Medulla oblongata (tissue), 1 donor: Measurements from ENCODE around the gene CCKAR.

Experiments
- DNase-seq: peaks from one replicate; pipeline ENCODE4 v3.0.0-alpha.2; 2015; ENCODE audit errors: extremely low spot score

The CCKAR gene

DNA sequence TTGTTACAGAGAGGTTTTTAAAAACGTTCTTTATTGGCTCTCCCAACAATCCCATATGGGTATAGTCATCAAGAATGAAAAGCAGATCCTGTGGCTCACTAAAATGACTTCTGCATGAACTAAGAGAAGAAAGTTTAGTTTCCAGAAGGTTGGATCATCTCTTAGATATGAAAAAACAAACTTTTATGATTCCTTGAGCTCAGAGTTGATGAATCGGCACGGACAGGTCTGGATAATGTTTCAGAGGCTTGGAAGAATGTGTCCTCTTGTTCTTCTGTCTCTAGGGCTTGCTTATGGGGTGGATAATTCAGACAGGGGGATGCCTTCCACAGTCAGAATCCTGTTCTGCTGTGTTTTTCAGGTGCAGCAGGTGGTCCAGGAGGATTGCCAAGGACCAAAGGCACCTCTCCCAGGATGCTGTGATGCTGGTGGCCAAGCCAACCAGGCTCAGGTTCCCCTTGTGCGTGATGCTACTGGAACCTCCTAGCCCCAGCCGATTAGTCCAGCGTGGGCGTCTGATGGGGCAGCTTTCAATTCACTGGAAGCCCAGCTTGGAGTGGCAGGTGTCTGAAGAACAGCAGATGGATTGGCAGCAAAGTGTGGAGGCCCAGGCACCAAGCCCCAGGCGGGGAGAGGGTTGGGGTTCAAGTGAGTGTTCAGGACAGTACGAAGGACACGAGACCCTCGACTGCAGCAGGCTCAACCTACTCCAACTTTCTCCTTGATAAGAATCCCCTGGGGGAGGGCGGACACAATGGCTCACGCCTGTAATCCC, 30.3 kb downstream of the CCKAR start:
- DNase-seq: no peak

DNA sequence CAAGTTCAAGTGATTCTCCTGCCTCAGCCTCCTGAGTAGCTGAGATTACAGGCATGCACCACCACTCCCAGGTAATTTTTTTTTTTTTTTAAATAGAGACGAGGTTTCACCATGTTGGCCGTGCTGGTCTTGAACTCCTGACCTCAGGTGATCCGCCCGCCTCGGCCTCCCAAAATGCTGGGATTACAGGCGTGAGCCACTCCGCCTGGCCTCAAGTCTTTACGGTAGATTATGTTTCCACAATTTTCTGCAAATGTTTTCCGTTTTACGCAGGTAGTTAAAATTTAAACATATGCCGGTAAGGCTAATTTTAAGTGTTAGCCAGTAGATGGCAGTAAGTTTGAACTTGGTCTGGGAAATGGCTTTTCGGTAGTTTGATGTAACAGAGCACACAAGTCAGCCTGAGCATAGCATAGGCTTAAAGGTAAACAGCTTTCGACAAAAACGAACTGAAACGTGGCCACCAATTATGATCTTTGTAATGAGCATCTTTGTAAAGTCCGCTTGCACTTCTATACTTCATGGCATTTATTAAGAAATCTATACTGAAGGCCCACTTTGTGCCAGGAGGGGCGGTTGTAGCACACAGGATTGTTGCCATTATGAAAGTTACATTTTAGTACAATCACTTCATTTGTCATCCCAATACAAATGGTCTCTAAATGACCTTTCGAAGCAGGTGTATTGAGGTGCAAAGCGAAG, 31.1 kb downstream of the CCKAR start:
- peak; percentile 43 for DNase-seq

DNA sequence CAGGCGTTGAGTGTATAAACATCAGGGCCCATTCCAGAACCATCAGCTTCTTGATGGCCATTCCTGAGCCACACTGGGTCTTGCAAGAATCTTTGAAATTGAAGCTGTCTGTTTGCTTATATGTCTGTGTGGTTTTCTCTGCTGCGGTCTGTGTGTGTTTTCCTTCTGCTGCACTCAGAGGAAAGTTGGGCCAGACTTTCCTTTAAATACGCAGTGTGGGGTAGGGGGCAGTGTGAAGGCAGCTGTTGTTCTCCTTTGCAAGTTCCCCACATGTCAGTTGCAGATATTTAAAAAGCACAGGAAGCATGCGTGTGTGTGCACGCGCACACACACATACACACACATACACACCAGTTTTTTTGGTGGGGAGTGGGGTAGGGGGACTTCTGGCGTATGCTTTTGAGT, 32.1 kb downstream of the CCKAR start:
- DNase-seq: no peak

DNA sequence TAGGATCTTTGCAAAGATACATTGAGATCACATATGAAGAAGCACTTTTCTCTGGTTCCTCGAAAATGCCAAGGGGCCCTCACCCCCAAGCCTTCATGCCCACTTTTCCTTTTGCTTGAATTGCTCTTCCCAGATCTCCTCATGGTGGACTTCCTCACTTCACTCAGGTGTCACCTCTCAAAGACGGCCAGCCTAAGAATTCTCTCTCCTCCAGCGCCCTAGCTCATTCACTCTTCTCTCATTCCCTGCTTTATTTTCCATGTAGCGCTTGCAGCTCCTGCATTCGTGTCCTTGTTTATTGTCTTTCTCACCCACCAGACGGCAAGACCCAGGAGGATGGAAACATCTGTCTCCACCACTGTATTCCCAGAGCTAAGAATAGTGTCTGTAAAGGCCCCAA, 32.9 kb downstream of the CCKAR start:
- DNase-seq: no peak

DNA sequence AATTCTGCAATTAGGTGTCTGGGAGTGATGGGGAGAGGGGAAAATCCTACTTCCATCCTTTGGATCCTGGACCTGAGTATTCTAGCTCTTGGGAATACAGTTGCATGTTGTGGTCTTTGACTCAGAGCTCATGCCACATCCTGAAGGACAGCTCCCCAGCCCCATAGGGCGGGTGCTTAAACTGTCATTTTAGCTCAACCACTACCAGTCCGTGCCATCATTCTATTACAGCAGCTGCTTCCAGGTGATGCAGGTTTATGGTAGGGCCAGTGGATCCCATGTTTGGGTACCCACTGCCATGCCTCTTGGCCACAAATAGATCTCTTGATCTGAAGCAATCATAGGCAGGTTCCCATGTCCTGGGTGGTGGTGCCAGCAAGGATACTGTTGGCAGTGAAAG, 34.7 kb downstream of the CCKAR start:
- no peak for DNase-seq

DNA sequence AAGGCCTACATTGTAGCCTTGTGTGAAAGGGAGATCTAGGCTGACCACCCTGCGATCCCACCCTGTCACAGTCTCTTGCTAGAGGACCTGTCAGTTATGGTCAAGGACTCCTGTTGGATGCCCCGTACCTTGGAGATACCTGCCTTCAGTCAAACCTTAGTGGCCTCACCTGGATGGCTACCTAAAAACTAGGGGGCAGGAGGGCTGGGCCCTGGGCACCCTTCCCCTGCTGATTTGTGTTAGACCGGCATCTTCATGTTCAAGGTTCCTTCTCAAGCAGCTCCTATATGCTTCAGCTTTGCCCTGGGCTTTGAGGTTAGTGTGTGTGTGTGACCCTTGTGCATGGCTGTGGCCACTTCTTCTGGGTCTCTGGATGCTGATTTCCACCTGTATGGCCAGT, 35.3 kb downstream of the CCKAR start:
- no peak for DNase-seq

DNA sequence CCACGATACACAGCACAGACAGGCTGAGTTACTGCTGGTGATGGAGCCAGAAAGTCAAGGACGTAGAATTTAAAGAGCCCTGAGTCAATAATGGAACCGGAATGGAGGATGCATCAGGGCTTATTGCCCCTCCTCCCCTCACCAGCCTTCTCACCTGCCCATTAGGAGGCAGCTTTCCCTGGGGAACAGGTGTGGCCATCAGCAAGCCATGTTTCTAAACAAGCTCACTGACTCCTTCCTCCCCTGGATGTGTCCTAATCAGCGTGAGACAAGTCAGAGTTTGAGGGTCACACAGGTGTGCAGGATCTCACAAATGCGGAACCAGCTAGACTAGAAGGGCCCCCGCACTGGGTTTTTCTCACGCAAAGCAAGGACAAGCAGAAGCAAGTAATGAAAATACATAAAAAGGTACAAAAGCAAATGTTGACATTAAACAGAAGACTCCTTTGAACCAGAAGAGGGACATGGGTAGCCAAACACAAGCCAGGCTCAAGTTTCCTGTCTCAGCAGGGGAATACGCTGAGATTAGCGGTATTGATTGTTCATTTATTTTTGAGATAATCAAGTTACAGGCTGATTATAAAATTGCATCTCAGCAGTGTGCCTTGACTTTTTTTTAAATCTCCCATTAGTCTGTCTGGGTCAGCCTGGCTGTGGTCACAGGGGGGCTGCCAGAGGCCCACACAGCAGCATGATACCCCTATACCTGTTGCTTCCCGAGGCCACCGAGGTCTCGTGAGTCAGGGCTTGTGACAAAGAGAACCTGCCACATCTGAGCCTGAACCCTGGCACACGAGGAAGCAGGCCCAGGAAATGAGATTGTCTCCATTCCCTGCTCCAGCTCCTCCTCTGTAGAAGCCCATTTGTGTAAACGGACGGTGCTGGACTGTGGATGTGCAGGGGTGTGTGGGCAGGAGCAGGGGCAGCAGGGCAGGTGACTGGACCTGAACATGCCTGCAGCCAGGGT, 37.4 kb downstream of the CCKAR start:
- no peak for DNase-seq

DNA sequence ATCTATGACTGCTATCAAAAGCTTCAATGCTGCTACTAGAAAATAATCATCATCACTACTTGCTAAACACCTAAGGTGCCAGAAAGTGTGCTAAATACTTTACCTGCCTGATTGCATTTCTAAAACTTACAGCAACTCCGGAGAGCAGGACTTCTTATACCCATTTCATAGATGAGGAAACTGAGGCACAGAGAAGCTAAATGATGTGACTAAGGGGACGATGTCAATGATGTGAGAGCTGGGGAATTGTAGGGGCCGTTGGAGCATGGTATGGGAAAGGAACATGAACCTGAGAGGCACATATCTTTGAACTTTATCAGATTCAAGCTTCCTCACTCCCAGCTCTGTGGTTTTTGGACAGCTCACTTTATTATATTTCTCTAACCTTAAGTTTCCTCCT, 38.7 kb downstream of the CCKAR start:
- DNase-seq: no peak

DNA sequence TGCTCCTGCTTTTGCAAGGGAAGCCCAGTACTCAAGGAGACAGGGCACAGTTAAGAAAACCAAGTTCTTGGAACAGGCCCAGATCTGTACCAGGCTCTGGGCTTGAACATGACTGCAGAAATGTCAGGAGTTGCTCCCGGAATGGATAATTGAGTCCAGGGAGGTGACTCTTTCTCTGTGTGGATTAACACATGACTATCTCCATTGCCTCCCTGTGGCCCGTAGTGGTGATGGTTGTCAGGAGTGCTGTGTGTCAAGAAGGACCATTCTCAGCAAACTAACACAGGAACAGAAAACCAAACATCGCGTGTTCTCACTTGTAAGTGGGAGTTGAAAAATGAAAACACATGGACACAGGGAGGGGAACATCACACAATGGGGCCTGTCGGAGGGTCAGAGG, 39.9 kb downstream of the CCKAR start:
- DNase-seq: no peak

DNA sequence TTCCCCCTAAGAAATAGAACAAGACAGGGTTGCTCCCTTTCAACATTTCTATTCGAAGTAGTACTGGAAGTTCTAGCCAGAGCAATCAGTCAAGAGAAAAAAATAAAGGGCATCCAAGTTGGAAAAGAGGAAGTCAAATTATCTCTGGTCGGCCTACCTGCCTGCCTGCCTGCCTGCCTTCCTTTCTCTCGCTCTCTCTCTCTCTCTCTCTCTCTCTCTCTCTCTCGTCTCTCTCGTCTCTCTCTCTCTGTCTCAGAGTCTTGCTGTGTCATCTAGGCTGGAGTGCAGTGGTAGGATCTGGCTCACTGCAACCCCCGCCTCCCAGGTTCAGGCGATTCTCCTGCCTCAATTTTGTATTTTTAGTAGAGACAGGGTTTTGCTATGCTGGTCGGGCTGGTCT, 42.9 kb downstream of the CCKAR start:
- no peak for DNase-seq

DNA sequence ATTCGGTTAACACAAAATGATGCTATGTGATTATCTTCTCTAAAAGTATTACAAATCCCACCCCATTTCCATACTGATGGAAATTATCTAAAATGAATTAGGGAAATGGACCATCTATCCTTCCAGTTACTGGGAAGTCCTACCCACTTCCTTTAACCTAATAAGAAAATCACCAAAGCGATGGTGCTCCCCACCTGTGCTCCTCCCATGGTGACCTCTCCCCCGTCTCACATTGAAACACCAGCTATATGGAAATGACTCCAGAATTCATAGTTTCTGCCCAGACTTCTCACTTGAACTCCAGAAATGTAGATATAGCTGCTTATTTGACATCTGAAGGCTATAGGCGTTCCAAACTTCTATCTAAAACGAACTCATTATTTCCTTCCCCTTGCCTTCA, 48.5 kb downstream of the CCKAR start:
- DNase-seq: no peak

DNA sequence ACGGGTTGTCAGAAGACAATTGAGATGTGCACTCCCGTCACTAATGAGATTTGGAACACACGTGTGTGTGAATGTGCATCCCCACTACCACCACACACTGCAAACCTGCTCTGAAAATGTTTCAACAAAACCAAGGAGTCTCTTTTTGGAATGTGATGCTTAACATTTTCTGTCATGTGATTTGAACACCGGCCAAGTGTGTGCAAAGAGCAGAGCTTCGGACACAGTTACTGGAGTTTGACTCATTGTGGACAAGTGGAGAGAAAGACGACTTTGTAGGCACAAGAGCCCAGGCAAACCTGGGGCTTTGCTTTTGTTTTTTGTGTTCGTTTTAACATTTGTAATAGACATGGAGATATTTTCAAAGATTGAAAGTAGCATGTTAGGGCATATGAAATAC, 49.2 kb downstream of the CCKAR start:
- no peak for DNase-seq

DNA sequence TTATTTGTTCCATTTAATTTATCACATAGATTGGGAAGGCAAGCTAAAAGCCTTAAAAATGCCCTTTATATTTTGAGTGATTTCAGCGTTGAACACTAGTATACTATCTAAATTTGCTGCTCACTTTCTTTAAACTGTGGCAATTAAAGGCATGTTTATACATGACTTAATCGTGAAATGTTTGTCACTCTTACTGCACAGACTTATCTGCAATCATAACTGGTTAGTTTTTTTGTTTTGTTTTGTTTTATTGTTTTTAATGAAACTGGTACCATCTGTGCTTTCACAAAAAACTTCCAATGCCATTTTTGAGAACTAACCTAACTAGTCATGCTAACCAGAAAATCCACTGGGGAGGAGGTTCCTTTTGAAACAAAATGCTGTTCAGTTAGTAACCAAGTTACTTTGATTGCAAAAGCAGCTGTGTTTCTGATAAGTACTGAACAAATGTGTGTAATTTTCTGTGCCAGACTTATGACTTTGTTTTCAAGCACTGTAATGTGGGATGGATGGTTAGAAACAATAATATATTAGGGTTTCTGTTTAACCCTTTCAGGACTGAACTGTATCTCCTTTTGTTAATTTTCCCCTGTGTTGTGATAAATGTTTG, 56.1 kb downstream of the CCKAR start:
- DNase-seq: no peak

DNA sequence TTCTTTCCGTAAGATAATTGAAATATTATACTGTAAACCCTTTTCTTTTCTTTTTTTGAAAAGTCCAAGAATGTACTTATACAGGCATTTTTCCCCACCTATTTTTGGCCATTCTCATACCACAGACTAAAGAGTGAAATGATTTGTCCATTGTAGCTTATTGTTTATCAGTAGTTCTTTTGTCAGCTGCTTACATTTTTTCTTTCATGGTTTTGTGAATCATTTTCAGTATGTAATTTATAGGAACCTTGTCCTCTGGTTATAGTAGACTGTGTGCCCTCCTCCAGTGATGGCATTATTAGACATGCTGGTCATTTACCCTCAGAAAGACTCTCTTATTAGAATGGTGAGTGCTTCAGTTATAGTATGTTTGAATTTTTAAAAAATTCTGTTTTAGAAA, 56.7 kb downstream of the CCKAR start:
- no peak for DNase-seq

DNA sequence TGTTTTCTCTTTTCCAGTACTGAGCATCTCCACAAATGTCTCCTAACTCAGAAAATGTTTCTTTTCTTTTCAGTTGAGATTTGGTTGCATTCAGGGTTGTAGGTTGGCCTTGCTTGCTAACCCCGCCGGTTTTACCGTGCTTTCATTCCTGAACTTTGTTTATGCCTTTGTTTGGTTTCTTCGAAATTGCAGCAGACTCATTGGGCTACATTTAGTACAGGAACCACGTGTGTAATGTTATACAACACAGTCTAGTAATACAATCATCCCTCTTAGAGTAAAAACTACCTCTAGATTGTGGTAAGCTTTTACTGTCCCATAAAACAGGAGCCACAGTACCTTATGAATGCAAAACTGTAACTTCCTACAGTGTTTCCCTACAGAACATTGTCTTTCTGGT, 57.9 kb downstream of the CCKAR start:
- no peak for DNase-seq

DNA sequence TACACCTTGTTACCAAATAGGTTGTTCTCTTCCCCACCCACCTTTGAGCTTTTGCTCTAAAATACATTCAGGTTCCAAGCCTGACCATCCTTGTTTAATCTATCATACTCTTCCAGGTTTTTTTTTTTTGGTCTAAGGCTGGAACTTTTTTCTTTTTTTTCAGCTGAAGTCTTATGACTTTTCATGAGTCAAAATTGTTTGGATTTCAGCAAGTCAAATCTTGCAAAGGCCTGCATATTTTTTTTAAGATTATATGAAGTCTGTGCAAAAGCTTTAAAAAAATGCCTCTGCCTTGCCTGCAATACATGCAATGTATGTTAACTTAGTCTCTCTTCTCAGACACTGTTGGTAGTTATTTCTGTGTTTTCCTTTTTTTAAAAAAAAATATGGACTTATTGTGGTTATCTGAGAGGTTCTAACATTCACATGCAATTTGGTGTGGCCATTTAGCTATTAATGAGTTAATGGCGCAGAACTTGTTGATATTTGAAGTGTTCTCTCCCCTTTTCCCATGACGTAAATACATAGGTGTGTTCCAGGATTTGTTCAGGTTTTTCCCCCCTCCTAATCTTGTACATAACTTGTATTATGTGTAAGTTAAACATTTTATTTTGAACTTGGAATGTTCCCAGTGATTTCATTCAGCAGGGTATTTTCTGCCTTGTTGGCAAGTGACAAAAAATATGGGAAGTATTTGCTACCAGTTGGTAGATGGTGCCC, 58.7 kb downstream of the CCKAR start:
- no peak for DNase-seq
